GM18526 (cell line): ENCODE measurements around the gene FSTL4.

Experiments
- POLR2A ChIP-seq: IDR thresholded peaks from 3 replicates; pipeline ENCODE4 v1.6.1; 2011; ENCODE audit not compliant: insufficient read length; ENCODE audit errors: extremely low read depth

Gene FSTL4

DNA sequence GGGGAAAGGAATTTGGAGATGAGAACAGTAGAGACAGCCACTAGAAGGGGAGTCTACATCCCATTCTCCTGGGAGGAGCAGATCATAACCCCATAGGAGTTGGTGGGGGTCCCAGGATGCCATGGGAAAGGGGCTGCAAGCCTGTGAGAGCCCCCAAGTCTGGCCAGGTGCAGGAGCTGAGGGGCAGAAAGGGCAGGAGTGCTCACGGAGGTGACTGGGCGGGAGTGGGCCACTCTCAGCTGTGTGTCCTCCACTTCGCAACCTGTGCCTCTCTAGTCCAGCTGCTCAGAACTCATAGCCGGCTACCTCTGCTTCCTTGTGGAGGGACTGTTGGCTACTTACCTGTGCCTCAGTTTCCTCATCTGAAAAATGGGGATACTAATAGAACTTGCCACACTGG is 263.9 kb downstream of the FSTL4 start:
- no peak for TF ChIP-seq POLR2A

DNA sequence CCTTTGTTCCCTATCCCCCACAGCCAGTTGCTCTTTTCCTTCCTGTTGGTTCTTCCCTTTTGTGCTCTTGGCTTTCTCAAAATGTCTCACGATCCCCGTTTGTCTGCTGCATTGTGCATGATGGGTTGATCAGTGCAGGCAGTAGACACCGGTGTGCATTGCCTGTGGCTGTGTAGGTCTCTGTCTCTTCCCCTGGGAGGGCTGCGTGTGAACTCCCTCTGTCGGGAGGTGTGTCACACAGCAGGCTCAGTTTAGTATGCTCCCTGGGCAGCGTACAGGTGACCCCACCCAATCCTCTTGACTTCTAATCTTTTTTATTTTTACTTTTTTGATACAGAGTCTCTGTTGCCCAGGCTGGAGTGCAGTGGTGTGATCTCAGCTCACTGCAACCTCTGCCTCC is 265.3 kb downstream of the FSTL4 start:
- TF ChIP-seq POLR2A: no peak

DNA sequence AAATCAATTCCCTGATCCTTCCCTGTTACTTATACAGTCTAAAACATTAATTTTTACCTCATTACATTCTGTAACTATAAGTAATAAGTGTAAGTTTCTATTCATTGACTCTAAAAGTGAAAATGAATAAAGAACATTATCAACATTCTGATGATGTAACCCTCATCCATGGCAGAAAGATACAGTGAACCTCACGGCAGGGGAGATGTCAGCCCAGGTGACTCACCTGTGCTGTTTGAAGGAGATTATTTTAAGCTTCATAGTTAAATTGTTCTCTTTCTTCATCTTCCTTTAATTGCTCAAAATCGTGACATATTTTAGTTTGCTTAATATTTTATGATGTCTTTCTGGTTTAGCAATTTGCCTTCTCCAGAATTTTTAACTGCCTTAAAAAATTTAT is 268.1 kb downstream of the FSTL4 start:
- TF ChIP-seq POLR2A: no peak

DNA sequence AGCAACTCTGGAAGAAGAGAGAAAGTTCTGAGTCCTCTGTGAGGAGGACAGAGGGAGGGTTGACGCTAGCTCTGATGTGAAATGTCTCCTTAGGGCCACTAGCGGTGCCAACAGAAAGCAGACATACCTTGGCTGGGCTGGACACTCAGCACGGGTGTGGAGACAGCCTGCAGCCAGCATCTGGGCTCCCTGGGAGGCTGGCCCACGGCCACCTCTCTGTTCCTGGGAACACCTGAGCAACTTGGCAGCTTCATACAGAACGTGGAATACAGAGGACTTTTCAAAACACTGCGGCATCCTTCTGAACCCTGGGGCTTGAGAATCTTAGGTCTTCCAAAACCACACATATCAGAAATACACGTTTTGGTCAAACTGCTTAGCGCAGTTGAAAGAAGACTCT is 269.1 kb downstream of the FSTL4 start:
- no peak for TF ChIP-seq POLR2A

DNA sequence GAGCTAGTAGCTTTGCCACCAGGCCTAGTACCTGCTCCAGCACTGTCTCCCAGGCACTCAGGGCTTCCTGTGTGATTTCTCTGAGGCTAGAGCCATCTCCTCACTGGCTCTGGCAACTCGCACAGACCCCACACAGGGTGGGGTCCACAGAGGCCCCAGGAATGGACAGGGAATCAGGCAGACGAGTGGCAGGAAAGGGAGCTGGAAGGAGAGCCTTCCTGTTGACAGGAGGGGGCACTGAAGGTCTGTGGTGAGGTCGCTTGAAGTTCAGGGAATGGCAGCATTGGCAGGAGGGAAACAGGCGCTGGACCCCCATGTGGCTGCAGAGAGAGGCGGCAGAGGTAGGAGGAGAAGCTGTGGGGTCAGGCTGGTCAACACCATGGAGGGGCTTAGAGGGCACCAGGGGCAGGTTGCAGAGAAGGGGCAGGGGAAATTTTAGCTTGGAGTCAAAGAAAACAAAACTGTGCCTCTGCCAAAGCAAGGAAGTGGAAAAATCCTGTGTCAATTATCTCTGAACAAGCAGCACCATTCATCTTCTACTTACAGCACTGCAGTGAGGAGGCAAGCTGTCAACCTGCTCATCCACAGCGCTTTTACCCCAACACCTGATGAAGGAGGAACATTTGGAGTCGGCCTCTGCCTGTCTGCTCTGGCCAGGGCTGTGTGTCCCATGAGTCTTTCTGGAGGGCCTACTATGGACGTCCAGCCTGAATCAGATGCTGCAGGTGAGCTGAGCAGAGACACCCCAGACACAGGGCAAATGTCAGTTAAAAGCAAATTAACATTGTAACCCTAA is 270.2 kb downstream of the FSTL4 start:
- no peak for TF ChIP-seq POLR2A

DNA sequence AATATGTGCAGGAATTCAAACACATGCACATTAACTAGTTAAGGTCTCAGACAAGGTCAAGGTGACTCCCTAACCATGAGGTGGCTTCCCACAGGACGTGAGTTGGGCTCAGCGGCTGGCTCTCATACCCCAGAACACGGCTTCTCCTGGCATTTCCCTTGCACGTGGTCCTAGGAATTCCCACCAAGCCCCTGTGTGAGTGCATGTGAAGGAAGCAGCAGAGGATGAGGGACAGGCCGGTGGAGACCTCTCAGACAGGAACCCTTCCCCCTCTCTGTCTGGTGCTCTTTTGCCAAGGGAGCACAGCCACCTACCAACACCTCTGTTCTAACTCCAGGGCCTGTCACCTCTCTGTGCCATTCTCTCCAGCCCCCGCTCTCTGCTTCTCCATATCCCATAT is 271.0 kb downstream of the FSTL4 start:
- TF ChIP-seq POLR2A: no peak

DNA sequence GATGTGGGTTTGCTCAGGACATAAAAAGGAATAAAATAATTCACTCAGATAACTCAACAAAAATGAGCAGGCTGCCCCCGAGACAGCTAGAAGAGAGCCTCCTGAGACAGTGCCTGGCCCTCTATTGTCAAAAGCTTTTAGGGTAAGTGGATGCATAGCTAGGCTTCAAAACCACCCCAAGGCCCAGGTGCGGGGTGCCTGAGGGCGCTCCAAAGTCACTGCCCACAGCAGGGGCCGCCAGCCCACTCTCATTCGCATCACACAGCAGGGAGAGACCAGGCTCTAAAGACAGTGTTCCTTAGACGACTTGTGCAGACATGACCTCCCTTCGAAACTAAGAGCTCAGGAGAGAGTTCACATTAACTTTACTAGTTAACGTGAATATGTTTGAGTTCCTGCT is 271.5 kb downstream of the FSTL4 start:
- no peak for TF ChIP-seq POLR2A

DNA sequence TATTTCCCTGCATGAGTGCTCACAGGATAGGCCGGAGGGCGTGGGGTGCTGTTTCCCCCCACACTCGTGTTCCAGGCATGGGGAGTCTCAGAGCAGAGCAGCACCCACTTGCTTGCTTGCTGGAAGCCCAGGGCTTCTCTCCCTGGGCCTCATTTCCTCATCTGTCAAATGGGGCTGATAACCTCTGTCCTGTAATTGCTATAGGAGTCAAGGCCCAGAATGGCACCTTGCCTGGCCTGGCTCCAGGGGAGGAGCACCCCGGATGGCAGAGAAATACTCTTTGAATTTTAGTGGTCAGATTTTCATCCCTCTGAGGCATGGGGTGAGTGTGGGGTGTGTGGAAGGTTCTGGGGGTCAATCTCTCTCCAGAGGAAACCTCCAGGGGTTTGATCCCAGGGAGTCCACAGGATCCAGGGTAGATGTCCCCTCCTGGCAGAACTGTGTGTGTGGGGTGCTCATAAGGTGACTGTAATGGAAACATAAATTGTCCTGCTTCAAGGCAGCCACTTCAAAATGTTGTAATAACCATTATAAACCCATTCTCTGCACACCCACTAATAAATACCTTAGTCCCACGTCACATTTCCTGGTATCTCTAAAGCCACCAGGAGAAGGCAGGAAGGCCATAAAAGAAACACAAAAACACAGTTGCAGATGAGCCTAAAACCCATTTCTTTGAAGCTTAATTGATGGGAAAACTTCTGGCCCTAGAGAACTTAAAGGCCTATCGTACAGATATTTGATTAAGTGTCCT is 272.2 kb downstream of the FSTL4 start:
- no peak for TF ChIP-seq POLR2A

DNA sequence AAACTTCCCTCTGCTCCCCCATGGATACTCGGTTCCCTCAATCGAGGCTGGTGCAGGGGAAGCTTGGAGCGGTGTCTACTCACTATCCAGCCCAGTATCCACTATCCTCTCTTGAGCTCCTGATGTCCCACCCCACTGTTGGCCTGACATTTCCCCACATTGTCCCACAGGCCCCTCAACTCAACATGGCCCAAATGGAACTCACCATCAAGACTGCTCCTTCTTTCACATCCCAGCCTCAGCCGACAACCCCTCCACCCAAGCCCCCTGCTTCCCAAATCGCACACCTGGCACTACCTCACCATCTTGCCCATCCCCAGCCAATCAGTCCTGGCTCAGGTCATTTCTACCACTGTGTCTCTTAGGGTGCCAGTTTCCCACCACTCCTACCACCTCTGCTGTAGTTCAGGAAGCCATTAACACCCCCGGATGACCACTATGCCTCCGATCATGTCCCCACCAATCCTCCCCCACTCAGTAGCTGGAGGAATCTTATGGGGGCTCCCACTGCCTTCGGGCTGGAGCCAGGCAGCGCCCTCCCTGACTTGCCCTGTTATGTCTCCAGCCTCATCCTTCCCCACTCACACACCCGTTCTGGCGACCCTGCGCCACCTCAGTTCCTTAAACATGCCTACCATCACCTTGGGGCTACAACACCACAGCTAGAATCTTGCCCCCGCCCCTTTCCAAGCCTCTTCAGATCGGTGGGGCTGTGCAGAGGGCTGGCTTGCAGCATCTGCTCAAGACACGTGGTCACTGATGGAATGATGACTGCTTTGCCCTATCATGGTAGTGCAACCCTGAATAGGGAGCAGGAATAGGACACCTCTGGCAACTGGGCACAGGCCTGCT is 273.6 kb downstream of the FSTL4 start:
- TF ChIP-seq POLR2A: no peak

DNA sequence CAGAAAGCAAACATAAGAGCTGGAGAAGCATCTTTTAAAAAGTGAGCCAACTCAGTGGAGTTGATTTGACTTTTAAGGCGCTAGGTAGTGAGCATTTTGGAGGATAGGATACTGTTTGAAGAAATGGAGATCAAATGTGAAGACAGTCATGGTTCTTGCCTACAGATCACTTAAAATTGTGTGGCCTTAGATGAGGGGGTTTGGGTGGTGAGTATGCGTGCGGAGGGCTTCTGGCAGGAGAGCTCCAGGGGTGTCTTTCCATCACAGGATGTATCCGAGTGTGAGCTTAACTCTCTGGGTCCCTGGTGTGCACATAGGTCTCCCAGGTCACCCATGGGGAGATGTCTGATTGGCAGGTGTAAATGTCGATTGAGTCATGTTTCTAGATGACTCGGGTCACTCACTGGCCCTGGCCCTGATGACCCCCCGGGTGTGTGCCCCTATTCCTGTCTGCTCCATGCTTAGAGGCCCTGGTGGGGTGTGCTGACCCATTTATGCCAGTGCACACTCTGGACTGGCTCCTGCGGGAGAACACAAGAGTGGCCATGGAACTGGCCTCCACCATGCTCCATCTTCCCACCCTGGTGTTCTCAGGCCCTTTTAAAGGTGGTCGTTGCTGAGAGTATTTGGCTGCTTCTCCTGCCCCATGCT is 274.4 kb downstream of the FSTL4 start:
- no peak for TF ChIP-seq POLR2A

DNA sequence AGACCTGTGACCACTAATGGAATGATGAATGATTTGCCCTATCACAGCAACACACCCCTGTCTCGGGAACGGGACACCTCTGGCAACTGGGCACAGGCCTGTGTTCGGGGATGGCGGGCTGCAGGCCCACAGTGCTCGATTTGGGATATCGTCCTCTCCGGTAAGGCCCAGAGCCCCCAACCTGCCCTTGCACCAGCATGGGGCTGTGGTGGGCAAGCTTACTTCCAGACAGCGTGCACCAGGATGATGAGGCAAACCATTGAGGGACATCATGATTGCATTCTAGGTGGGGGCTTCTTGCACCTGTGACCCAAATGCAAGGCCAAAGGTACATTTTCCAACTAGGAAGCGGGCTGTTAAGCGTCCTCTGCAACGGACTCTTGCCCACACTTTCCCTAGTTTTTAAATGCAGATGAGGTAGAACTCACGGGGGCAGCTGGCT is 275.4 kb downstream of the FSTL4 start:
- no peak for TF ChIP-seq POLR2A

DNA sequence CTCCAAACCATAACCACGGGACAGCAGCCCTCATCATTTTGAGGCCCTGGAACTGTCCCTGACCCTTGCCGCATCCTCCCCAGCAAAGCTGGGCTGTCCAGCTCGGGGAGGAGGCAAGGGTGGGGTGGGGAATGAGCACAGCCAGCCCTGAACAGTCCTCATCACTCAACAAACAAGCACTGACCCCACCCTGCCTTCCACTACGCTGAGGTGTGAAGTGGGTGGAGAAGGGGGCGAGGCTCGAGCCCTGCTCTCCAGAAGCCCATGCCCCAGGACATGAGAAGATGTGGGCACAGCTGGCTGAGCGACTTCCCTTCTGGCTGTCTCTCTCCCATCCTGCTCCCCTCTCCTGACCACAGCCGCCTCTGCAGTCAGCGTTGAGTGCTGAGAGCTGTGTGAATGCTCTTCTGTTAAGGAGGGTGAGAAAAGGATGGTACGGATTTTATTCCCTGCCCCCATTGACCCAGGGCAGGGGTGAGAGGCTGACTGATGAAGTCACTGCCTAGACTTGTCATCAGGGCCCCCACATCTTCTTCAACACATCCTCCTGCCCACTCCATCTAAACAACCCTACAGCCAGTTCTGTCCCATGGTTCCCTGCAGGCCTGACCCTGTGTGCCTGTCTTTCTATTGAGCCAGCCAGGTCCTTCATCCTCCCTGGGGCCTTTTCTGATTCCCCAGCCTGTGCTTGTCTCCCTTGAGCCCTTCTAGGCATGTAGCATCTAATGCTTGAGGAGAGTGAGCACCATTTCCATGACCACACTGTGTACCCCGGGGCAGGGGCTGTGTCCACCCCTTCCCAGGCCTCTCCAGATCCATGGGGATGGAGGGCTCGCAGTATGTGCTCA is 276.0 kb downstream of the FSTL4 start:
- TF ChIP-seq POLR2A: no peak

DNA sequence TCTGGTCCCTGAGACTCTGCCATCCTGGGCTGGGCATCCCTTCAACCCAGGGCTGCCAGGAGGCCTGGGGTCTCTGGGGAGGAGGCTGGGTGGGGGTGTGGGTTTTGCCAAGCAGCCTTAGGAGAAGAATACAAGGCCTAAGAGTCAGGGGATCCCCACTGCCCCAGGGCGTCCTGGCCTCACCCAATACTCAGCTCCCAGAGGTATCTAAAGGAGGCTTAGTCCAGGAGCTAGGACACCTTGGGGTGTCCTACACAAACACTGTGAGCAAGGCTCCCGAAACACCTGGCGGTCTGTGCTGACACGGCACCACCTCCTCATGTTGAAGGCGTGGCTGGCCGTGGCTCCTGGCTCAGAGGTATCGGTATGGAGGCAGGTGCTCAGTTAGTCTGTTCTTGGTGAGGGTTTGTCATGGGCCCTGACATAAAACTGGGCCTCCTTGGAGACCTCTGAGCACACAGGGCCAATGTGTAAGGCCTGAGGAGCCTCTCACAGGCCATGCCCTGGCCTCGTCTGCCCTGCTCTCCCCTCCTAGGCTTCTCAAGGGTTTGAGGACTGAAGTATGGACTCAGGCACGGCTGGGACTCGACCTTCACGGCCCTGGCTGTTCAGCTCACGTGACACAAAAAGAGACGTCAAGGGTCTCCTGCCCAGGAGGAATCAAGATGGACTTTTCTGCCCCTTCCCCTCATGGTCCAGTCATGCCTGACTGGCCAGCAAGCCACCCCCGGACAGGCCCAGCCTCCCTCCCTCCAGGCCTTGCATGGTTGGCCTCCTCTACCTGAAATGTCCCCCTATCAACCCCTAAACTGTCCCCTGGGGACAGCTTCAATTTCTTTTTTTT is 277.3 kb downstream of the FSTL4 start:
- no peak for TF ChIP-seq POLR2A

DNA sequence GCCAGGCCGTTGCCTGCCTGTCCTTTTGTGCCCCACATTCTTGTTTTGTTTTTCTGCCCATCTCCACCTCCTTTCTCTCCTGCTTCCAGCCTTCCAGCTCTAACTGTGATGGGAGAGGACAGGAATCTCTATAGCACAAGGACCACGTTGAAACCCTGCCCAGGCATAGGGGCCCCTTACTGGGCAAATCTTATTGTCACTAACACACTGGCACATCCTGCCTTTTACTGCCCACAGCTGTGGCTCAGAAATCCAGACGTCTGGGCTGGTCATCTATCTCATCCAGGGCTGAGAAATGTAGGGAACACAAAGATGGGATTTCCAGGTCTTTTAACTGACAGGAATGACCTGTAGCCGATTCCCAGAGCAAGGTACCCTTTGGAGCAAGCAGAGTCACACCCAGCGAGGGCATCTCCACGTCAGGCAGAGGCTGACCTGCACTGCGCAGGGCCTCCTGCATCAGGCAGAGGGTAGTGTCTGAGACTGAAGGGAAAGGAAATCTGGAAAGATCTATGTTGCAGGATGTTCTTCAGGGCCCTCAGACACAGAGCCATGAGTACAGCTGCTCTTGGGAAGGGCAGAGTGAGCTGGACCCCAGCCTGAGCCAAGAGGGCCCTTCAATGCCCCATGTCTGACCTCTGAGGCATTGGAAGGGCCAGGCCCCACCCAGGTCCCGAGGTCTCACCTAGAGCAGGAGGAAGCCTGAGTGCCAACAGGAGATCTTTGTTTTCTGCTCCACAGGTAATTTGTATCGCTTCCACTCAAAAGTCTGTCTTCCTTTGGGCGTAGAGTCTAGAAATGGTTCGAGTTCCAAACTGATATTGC is 278.8 kb downstream of the FSTL4 start:
- no peak for TF ChIP-seq POLR2A
